ENCODE results near the gene USP21. TPM values are rescaled to one million over a fixed set of nuclear protein-coding genes. Genes with fewer than 3 reads are reported as not detected.
A peak's percentile ranks its signal among the peaks of the same experiment; 100 is the strongest.

The USP21 gene
- polyA plus RNA-seq, 1 of the 3 experiments (the other 2 are of a cell fraction): 26.8 TPM

DNA sequence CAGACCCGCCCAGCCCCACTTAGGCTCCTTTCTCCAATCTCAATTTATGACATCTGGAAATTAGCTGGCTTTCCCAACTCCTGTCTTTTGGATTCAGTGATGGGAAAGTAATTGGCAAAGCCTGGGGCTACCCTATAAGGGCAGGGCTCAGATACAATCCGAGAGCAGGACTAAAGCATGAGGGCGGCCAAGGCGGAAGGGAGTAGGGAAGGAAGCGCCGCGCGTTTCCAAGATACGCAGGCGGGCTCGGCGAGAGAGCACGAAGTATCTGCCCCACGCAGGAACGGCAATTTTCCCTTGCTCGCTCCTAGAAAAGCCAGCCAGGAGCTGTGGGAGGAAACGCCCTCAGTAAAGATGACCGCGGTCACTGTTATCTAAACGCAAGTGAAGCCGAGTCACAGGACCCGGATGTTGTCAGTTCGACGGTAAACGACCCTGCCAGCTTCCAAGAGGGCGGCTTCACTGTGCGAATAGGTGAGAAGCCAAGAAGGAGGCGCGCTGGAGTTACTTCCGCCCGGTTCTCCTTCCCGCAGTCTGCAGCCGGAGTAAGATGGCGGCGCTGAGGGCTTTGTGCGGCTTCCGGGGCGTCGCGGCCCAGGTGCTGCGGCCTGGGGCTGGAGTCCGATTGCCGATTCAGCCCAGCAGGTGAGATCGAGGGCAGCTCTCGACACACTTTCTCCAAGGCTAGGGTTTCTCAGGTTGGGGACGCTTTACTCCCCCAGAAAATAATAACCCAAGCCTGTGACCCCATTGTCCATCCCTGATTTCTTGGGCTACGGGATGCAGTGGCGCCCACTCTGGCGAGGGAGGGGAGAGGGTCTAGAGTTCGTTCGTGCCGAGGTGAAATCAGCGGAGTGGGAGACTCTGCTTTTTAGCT, 42.8 kb downstream of the USP21 start, which contains the start of gene NDUFS2 (continued):
- TF ChIP-seq, protein P1, sequence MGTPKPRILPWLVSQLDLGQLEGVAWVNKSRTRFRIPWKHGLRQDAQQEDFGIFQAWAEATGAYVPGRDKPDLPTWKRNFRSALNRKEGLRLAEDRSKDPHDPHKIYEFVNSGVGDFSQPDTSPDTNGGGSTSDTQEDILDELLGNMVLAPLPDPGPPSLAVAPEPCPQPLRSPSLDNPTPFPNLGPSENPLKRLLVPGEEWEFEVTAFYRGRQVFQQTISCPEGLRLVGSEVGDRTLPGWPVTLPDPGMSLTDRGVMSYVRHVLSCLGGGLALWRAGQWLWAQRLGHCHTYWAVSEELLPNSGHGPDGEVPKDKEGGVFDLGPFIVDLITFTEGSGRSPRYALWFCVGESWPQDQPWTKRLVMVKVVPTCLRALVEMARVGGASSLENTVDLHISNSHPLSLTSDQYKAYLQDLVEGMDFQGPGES (IDR thresholded peaks at IDR 0.05; ENCODE audit: low read depth, low read length): no peak
- TF ChIP-seq MEF2A (IDR thresholded peaks at IDR 0.05; ENCODE audit: borderline replicate concordance, low read depth) (no peak), TCF12 (IDR thresholded peaks at IDR 0.05) (no peak), GABPA (IDR thresholded peaks at IDR 0.05; ENCODE audit: low read depth) (peak; percentile 92), FOXM1 (IDR thresholded peaks at IDR 0.05; ENCODE audit: low read depth) (no peak), RAD21 (IDR thresholded peaks at IDR 0.05; ENCODE audit: low read length) (no peak), EZH2phosphoT487 (IDR thresholded peaks at IDR 0.05; ENCODE audit: borderline replicate concordance, low read depth) (no peak), NRF1 (IDR thresholded peaks at IDR 0.05; ENCODE audit: low read depth, low read length) (no peak), TEAD4 (IDR thresholded peaks at IDR 0.05; ENCODE audit: borderline replicate concordance, insufficient read depth) (no peak), NFIC (IDR thresholded peaks at IDR 0.05; ENCODE audit: borderline replicate concordance) (no peak; the same call in 1 of the 2 replicates), EP300 (IDR thresholded peaks at IDR 0.05; ENCODE audit: borderline replicate concordance in 1 of 2, low read depth in 1 of 2, low read length in 1 of 2) (no peak), ELF1 (IDR thresholded peaks at IDR 0.05) (peak; percentile 98), TAF1 (IDR thresholded peaks at IDR 0.05; ENCODE audit: borderline replicate concordance, low read depth, low read length) (peak; percentile 99), SMC3 (IDR thresholded peaks at IDR 0.05; ENCODE audit: low read depth, low read length) (no peak; the same call in 1 of the 2 replicates)
- TF ChIP-seq, protein P2, sequence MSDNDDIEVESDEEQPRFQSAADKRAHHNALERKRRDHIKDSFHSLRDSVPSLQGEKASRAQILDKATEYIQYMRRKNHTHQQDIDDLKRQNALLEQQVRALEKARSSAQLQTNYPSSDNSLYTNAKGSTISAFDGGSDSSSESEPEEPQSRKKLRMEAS (IDR thresholded peaks at IDR 0.05; ENCODE audit: low read depth): peak; percentile 28; the same call in 1 of the 2 replicates
- TF ChIP-seq, protein P3, sequence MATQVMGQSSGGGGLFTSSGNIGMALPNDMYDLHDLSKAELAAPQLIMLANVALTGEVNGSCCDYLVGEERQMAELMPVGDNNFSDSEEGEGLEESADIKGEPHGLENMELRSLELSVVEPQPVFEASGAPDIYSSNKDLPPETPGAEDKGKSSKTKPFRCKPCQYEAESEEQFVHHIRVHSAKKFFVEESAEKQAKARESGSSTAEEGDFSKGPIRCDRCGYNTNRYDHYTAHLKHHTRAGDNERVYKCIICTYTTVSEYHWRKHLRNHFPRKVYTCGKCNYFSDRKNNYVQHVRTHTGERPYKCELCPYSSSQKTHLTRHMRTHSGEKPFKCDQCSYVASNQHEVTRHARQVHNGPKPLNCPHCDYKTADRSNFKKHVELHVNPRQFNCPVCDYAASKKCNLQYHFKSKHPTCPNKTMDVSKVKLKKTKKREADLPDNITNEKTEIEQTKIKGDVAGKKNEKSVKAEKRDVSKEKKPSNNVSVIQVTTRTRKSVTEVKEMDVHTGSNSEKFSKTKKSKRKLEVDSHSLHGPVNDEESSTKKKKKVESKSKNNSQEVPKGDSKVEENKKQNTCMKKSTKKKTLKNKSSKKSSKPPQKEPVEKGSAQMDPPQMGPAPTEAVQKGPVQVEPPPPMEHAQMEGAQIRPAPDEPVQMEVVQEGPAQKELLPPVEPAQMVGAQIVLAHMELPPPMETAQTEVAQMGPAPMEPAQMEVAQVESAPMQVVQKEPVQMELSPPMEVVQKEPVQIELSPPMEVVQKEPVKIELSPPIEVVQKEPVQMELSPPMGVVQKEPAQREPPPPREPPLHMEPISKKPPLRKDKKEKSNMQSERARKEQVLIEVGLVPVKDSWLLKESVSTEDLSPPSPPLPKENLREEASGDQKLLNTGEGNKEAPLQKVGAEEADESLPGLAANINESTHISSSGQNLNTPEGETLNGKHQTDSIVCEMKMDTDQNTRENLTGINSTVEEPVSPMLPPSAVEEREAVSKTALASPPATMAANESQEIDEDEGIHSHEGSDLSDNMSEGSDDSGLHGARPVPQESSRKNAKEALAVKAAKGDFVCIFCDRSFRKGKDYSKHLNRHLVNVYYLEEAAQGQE (IDR thresholded peaks at IDR 0.05; ENCODE audit: low read depth, low read length): peak; percentile 69
- TF ChIP-seq, protein P4, sequence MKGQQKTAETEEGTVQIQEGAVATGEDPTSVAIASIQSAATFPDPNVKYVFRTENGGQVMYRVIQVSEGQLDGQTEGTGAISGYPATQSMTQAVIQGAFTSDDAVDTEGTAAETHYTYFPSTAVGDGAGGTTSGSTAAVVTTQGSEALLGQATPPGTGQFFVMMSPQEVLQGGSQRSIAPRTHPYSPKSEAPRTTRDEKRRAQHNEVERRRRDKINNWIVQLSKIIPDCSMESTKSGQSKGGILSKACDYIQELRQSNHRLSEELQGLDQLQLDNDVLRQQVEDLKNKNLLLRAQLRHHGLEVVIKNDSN (IDR thresholded peaks at IDR 0.05; ENCODE audit: borderline replicate concordance, low read depth): no peak; the same call in 1 of the 2 replicates

Data from SK-N-SH (cell line).